Subcutaneous abdominal adipose tissue (tissue), 5 donors: ENCODE results near the gene TMEM45A.
A peak's percentile ranks its signal among the peaks of the same experiment; 100 is the strongest.
"Not testable (repeated sequence)": the region's sequence is repeated elsewhere in the genome, so short reads cannot be mapped to it uniquely, and the experiment has no call there.

Source experiments
- H3K27ac ChIP-seq: one replicate; pipeline ENCODE4 v1.7.0; 2013; ENCODE audit warnings: low read depth, mild to moderate bottlenecking, inconsistent platforms, low read length, moderate library complexity
- H3K27me3 ChIP-seq, 5 donors: one replicate each; pipeline ENCODE4 v1.7.0; 2013; ENCODE audit warnings: low read length in 5 of 5, inconsistent platforms in 1 of 5; ENCODE audit not compliant: control insufficient read depth in 5 of 5, insufficient read depth in 4 of 5
- H3K36me3 ChIP-seq, 5 donors: one replicate each; pipeline ENCODE4 v1.7.0; 2013; ENCODE audit warnings: low read length in 5 of 5; ENCODE audit not compliant: control insufficient read depth in 5 of 5, insufficient read depth in 5 of 5
- H3K4me1 ChIP-seq, 5 donors: one replicate each; pipeline ENCODE4 v1.7.0; 2013; ENCODE audit warnings: low read length in 5 of 5, mild to moderate bottlenecking in 3 of 5, moderate library complexity in 1 of 5; ENCODE audit not compliant: control insufficient read depth in 5 of 5, insufficient read depth in 5 of 5
- H3K4me3 ChIP-seq, 5 donors: one replicate each; pipeline ENCODE4 v1.7.0; 2013; ENCODE audit warnings: low read length in 5 of 5, low read depth in 1 of 5
- H3K9ac ChIP-seq, 5 donors: one replicate each; pipeline ENCODE4 v1.7.0; 2013; ENCODE audit warnings: low read length in 5 of 5, mild to moderate bottlenecking in 4 of 5, moderate library complexity in 3 of 5
- H3K9me3 ChIP-seq, 5 donors: one replicate each; pipeline ENCODE4 v1.7.0; 2013; ENCODE audit warnings: low read length in 5 of 5; ENCODE audit not compliant: control insufficient read depth in 5 of 5
- donor health status: healthy.
- donor health status: healthy.
- donor health status: healthy.
- donor health status: healthy.
- donor health status: healthy.

TMEM45A gene

GRCh38 chr3:100492059-100493006 lies at the start of gene TMEM45A:
Gene TMEM45A (plus strand): TSS chr3:100492619. CDS start chr3:100555212, 62,593 bp downstream.
- Histone ChIP-seq H3K9me3 (no peaks in the 10 kb centered on the region), H3K36me3 (no peaks in the 10 kb centered on the region), H3K27me3 (no peaks in the 10 kb centered on the region), H3K9ac (peak within 1 kb of the TSS; percentile 70 to 87 (median 71)), H3K27ac (peak within 1 kb of the TSS; percentile 64), H3K4me3 (peak within 1 kb of the TSS; percentile 66 to 84 (median 71)), H3K4me1 (peaks cover 0 to 14% (median 11%) of the 10 kb centered on the region in 5 donors)

GRCh38 chr3:100443690-100444089 lies 48.7 kb upstream of the TMEM45A start:
- no peak overlapping the region for H3K9ac ChIP-seq

GRCh38 chr3:100447067-100447466 lies 45.4 kb upstream of the TMEM45A start:
- H3K36me3 ChIP-seq, H3K9me3 ChIP-seq, H3K27me3 ChIP-seq, H3K9ac ChIP-seq, H3K4me3 ChIP-seq, H3K4me1 ChIP-seq, H3K27ac ChIP-seq: not testable (repeated sequence)

More at GRCh38 chr3:100443690-100444089, 48.7 kb upstream of the TMEM45A start:
- no peaks in the 10 kb centered on the region for H3K36me3 ChIP-seq
- H3K27me3 ChIP-seq = no peaks in the 10 kb centered on the region
- no peaks in the 10 kb centered on the region for H3K4me1 ChIP-seq
- peaks cover 0 to 3% (median 0%) of the 10 kb centered on the region in 5 donors for H3K9me3 ChIP-seq
- no peak overlapping the region for H3K4me3 ChIP-seq
- H3K27ac ChIP-seq = no peak overlapping the region

GRCh38 chr3:100448079-100448478 lies 44.3 kb upstream of the TMEM45A start:
- no peak overlapping the region for H3K27ac ChIP-seq
- no peaks in the 10 kb centered on the region for H3K36me3 ChIP-seq
- H3K9ac ChIP-seq = no peak overlapping the region

GRCh38 chr3:100449214-100449613 lies 43.2 kb upstream of the TMEM45A start:
- H3K9me3 ChIP-seq = no peaks in the 10 kb centered on the region
- H3K36me3 ChIP-seq = no peaks in the 10 kb centered on the region
- no peak overlapping the region for H3K4me3 ChIP-seq
- H3K27ac ChIP-seq = no peak overlapping the region
- H3K27me3 ChIP-seq = no peaks in the 10 kb centered on the region
- no peak overlapping the region for H3K9ac ChIP-seq
- H3K4me1 ChIP-seq = no peaks in the 10 kb centered on the region

More at GRCh38 chr3:100448079-100448478, 44.3 kb upstream of the TMEM45A start:
- Histone ChIP-seq H3K4me3 (no peak overlapping the region), H3K27me3 (no peaks in the 10 kb centered on the region), H3K9me3 (peaks cover 0 to 3% (median 0%) of the 10 kb centered on the region in 5 donors), H3K4me1 (no peaks in the 10 kb centered on the region)

GRCh38 chr3:100454677-100455076 lies 37.7 kb upstream of the TMEM45A start:
- Histone ChIP-seq H3K36me3 (no peaks in the 10 kb centered on the region), H3K27ac (no peak overlapping the region), H3K9me3 (no peaks in the 10 kb centered on the region), H3K4me3 (no peak overlapping the region), H3K4me1 (no peaks in the 10 kb centered on the region), H3K27me3 (no peaks in the 10 kb centered on the region), H3K9ac (no peak overlapping the region)

- no peak overlapping the region for H3K4me3 ChIP-seq
- H3K4me1 ChIP-seq = no peaks in the 10 kb centered on the region
- no peak overlapping the region for H3K9ac ChIP-seq
- no peaks in the 10 kb centered on the region for H3K27me3 ChIP-seq
- H3K9me3 ChIP-seq = no peaks in the 10 kb centered on the region
- no peaks in the 10 kb centered on the region for H3K36me3 ChIP-seq
- no peak overlapping the region for H3K27ac ChIP-seq
These were observed 36.4 kb upstream of the TMEM45A start for GRCh38 chr3:100455841-100456550.

- Histone ChIP-seq H3K36me3 (no peaks in the 10 kb centered on the region), H3K27ac (no peak overlapping the region)
These were observed 35.7 kb upstream of the TMEM45A start for GRCh38 chr3:100456745-100457144.

GRCh38 chr3:100457811-100458210 lies 34.6 kb upstream of the TMEM45A start:
- Histone ChIP-seq H3K4me1 (no peaks in the 10 kb centered on the region), H3K36me3 (no peaks in the 10 kb centered on the region), H3K27ac (no peak overlapping the region), H3K27me3 (no peaks in the 10 kb centered on the region), H3K9ac (no peak overlapping the region), H3K9me3 (no peaks in the 10 kb centered on the region), H3K4me3 (no peak overlapping the region)

More at GRCh38 chr3:100456745-100457144, 35.7 kb upstream of the TMEM45A start:
- Histone ChIP-seq H3K27me3 (no peaks in the 10 kb centered on the region), H3K4me3 (no peak overlapping the region), H3K4me1 (no peaks in the 10 kb centered on the region), H3K9me3 (no peaks in the 10 kb centered on the region), H3K9ac (no peak overlapping the region)

GRCh38 chr3:100458814-100459213 lies 33.6 kb upstream of the TMEM45A start:
- H3K9me3 ChIP-seq = no peaks in the 10 kb centered on the region
- H3K27me3 ChIP-seq = no peaks in the 10 kb centered on the region
- no peaks in the 10 kb centered on the region for H3K36me3 ChIP-seq
- H3K27ac ChIP-seq = no peak overlapping the region
- no peaks in the 10 kb centered on the region for H3K4me1 ChIP-seq
- H3K4me3 ChIP-seq = no peak overlapping the region
- no peak overlapping the region for H3K9ac ChIP-seq
